Measurements from ENCODE around the gene DDAH1. TPM values are rescaled to one million over a fixed set of nuclear protein-coding genes. Genes with fewer than 3 reads are reported as not detected.

The DDAH1 gene
- total RNA-seq, 4 donors from 2014 or later, result 8.3 to 21.1 (median 13.3) TPM

GRCh38 chr1:85342207-85342606 is 122.8 kb downstream of the DDAH1 start:
- no peak overlapping the region for H3K4me3 ChIP-seq (ENCODE audit: low read depth, poor library complexity, severe bottlenecking)
- intact Hi-C loops (cut with DNase I; ENCODE audit: low total_unique reads), result no loop called here
- no peak for DNase-seq (ENCODE audit: low spot score in 2 of 2)
- TF ChIP-seq POLR2A (IDR thresholded peaks at IDR 0.05) (no peak), CTCF (IDR thresholded peaks at IDR 0.05) (no peak)

GRCh38 chr1:85340427-85340826 is 124.5 kb downstream of the DDAH1 start:
- WGBS, 2 donors, result 60 to 65% methylated on average over 3 of the region's 3 CpGs
- DNase-seq (ENCODE audit: low spot score in 2 of 2), result no peak
- intact Hi-C loops (cut with DNase I; ENCODE audit: low total_unique reads), result no loop called here
- TF ChIP-seq POLR2A (IDR thresholded peaks at IDR 0.05) (no peak), CTCF (IDR thresholded peaks at IDR 0.05) (no peak)
- no peak overlapping the region for H3K4me3 ChIP-seq (ENCODE audit: low read depth, poor library complexity, severe bottlenecking)

- intact Hi-C loops (cut with DNase I; ENCODE audit: low total_unique reads), result no loop called here
- TF ChIP-seq CTCF (IDR thresholded peaks at IDR 0.05), result no peak
- H3K4me3 ChIP-seq (ENCODE audit: low read depth, poor library complexity, severe bottlenecking), result no peak overlapping the region
- DNase-seq (ENCODE audit: low spot score in 2 of 2), result no peak
- 57 to 63% methylated on average over 7 of the region's 7 CpGs for WGBS, 2 donors
Measured at GRCh38 chr1:85339656-85340399, 125.1 kb downstream of the DDAH1 start.

DNA sequence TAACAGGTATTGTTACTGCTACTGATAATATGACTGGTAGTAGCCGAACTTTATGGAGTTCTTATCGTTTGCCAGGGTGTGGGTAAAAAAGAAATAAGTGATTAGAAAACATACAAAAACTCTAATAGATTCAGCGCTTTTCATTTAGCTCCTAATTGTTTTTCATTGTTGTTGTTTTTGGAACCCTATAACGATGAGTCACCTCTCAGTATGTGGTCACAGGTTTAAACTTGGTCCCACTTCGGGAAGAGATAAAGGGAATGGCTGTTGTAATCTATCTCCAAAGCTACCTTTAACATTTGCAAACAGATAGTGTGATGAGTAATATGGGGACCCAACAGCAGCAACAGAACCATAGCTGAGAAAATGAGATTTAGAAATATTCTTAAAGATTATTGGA is 125.9 kb downstream of the DDAH1 start:
- no peak for TF ChIP-seq POLR2A (IDR thresholded peaks at IDR 0.05)
- no peak for DNase-seq (ENCODE audit: low spot score in 2 of 2)
- WGBS, 2 donors, result 45 to 62% methylated on average over 5 of the region's 5 CpGs
- no peak overlapping the region for H3K4me3 ChIP-seq (ENCODE audit: low read depth, poor library complexity, severe bottlenecking)
- intact Hi-C loops (cut with DNase I; ENCODE audit: low total_unique reads), result no loop called here

DNA sequence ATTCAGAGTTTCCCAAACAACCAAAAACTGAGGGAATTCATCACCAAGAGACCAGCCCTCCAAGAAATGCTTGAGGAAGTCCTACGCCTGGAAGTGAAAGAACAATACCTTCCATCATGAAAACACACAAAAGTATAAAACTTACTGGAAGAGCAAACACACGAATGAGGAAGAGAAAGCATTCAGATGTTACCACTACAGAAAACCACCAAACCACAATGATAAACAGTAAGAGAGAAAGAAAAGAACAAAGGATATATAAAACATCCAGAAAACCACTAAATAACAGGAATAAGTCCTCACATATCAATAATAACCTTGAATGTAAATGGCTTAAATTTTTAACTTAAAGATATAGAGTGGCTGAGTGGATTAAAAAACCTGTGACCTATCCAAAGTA is 130.0 kb downstream of the DDAH1 start:
- no peak overlapping the region for H3K4me3 ChIP-seq (ENCODE audit: low read depth, poor library complexity, severe bottlenecking)
- intact Hi-C loops (cut with DNase I; ENCODE audit: low total_unique reads), result no loop called here
- DNase-seq (ENCODE audit: low spot score in 2 of 2), result no peak
- no peak for TF ChIP-seq CTCF (IDR thresholded peaks at IDR 0.05)
- TF ChIP-seq POLR2A (IDR thresholded peaks at IDR 0.05), result no peak
- WGBS, 2 donors, result 70 to 78% methylated on average over 2 of the region's 2 CpGs

- no peak for TF ChIP-seq CTCF (IDR thresholded peaks at IDR 0.05)
- no peak for TF ChIP-seq POLR2A (IDR thresholded peaks at IDR 0.05)
- intact Hi-C loops (cut with DNase I; ENCODE audit: low total_unique reads), result no loop called here
- WGBS, 2 donors, result 80 to 92% methylated on average over 1 of the region's 1 CpG
Measured at GRCh38 chr1:85333186-85333585, 131.8 kb downstream of the DDAH1 start.

More at GRCh38 chr1:85333186-85333585, 131.8 kb downstream of the DDAH1 start:
- DNase-seq (ENCODE audit: low spot score in 2 of 2), result no peak
- no peak overlapping the region for H3K4me3 ChIP-seq (ENCODE audit: low read depth, poor library complexity, severe bottlenecking)
